Activated CD8-positive, alpha-beta memory T cell treated with anti-CD3 and anti-CD28 coated beads for 4 hours (primary cell): ENCODE results near the gene TST.
A peak's percentile ranks its signal among the peaks of the same experiment; 100 is the strongest.

ENCODE experiments used
- DNase-seq, 2 donors: peaks; one replicate each; pipeline ENCODE4 v3.0.0-alpha.2; 2020; ENCODE audit warnings: low read depth in 2 of 2

Gene TST

DNA sequence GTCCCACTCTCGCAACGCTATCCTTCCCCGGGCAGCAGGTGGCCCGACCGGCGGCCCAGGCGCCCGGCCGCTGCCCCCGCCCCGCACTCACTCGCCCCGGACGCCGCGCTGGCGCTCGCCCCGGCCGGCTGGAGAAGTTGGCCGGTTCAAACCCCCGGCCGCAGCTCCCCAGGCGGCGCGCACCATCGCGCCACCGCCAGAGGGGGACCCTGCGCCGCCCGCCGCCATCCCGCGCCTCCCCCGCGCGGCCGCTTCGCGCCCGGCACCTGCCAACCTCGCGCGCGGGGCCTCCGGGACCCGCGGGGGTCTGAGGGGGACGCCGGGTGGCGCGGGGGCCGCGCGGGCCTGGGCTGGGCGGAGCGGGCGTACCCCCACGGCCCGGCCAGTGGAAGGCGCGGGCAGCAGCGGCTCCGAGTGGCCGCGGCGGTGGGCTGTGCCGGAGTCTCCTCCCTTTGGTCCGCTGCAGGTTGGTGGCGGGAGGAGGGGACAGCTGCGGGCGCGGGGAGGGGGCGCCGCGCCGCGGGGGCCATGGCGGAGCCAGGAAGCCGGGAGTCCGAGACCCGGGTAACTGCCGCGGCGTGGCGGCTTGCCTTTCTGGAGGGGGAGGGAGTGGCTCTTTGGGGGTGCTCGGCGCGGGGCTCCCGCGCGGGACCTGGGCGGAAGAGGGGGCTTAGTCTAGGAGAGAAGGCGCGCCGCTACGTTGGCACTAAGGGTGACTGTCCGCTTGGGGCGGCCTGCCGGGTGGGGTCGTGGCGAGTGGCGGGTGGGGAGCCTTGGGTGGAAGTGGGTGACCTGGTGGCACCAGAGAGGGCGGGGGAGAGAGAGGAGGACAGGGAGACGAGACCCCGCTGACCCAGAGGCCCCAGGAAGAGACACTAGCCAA is at the start of gene TST, which contains the start of gene MPST:
TST (minus strand) TSS at position 139 of the 883 bp plus-strand sequence. CDS start 715 bp downstream, outside the sequence.
MPST (plus strand) TSS at position 434 of the 883 bp plus-strand sequence; CDS start at position 529, 95 bp downstream.
- peak in 1 of 2 donors; percentile 5 for DNase-seq

DNA sequence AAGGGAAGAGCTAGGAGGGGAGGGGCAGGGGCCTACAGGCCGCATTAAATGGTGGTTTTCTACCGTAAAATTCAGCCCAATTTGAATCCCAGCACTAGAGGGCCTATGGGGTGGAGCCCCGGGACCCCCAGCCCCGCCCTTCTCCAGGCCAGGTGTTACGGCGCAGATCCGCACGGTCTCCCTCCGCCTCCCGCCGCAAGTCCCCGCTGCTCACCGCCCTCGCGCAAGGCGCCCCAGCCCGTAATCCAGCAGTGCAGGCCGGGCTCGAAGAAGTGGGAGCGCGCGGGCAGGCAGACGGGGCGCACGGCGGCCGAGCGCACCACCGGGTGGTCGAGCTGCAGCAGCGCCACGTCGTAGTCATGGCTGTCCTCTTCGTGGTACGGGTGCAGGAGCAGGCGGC is 49.6 kb upstream of the TST start:
- no peak for DNase-seq

DNA sequence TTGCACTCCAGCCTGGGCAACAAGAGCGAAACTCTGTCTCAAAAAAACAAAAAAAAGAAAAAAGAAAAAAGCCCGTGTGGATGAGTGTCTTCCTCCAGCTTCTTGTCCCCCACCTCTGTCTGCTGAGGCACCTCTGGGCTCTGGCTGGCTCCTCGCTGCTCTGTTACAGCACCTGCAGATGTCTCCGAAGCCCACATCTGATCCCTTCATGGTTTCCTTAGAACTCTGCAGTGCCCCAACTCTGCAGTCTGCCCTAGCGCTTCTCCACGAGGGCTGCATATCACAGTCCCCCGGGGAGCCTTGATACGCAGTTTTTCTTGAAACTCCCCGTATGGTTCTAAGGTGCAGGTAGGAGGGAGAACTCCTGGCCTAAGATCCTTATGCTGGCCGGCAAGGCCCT is 48.2 kb upstream of the TST start:
- DNase-seq: no peak

DNA sequence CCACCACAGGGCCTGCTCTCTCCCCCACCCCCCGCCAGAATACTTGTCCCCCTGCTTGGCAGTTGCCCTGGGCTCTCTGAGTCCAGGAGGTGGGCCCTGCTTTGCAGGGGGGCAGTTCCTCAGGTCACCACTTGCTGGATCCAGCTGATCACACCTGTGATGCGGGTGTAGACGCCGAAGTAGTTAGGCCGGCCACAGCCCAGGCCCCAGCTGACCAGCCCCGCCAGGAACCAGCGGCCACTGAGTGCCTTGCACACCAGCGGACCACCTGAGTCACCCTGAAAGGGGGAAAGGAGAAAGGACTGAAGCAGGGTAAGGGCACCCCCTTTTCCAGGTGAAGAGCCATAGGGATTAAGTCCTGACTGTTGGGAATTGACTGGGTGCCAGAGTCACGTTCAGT is 46.7 kb upstream of the TST start:
- no peak for DNase-seq

DNA sequence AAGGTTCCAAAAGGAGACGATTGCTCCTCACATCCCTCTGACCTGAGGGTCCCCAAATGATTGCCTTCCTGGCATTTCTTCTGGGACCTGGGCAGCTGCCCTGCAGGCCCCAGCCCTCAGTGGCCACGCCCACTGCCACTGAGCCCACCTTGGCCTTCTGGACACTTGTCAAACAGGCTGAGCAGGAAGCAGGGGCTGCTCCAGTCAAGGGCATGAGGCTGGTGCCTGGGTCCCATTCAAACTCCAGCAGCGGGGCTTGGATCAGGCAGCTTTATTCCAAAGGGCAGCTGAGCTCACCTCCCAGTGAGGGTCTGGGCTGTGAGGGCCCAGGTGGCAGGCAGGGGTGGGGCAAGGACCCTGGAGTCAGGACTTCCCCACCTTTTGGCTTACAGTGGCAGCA is 45.9 kb upstream of the TST start:
- DNase-seq: no peak

DNA sequence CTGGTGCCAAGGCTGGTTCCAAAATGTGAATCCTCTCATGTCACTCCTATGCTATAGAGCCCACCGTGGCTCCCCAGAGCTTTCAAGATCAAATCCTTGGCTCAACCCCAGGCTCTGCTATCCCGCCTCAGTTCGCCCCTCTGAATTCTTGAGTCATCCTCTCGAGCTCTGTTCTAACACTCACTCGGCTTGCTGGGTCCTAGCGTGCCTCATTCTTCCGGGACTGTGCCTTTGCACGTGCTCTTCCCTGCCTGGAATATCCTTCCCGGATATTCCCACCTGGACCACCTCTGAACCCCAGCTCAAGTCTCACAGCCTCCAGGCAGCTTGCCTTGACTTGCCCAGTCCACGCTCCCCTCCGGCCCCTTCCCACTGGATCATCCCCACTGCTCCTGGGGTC is 45.3 kb upstream of the TST start:
- no peak for DNase-seq

DNA sequence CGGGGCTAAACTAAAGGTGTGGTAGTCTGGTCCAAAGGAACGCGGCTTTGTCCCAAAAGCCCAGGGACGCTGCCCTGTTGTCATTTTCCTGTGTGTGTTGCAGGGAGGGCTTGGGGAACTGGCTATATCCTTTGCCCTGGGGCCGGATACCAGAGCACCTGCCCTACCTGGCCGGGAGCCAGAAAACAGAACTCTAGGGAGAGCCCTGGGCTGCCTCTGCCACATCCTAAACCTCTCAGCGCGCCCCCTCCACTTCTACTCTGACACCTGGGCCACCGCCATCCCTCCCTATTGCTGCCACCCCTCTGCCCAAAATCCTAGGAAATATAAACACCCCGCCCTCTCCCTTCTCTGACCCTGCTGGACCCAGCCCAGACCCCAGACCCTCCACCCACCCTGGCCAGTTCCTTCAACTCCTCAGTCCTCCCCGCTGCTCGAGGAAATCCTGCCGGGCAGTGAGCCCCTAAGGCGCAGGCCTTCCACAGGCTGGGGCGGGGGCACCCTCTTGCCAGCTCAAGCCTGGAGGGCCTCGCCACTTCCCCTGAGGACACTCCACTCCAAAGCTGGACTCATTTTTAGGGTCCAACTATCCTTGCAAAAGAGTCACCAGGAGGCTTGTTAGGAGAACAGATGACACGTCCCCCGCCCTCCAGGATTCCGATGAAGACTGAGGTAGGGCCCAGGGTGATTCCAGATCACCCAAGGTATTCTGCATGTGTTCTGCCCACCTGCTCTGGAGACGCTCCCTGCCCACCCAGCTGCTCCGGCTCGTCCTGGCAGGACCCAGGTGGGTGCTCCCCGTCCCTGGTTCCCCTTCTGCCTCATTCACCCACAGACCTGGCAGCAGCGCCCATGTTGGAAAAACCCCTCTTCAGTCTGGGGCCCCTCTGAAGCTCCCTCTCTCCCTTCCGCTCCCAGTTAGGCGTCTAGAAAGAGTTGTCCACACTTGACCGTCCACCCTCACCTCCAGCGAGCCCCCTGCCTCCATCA is 44.5 kb upstream of the TST start:
- no peak for DNase-seq

DNA sequence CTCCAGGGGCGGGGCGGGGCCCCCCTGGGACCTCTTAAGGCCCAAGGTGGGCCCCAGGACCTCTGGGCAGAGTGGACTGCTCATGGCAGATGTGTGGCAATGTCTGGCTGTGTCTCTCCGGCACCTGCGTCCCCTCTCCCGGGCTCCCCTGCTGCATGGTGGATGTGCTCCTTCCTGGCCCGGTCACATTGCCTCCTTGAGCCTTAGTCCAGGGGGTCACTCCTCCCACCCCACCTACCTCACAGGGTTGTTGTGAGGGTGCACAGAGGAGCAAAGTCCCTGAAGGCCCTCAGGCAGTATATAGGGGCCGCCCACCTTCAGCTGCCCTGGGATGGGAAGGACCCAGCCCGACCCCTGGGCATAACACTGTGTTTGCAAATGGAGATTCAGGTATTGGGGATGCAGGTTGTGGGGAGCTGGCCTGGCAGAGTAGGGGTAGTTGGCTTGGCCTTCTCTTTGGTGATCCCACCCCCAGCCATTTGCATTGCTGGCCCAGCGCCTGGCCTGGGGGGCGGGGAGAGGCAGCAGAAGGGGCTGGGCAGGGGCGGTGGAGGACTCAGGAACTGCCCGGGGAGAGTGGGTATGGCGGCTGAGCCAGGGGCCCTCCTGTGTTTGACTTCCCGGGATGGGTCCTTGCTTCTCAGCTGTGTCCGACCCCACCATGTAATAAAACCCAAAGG is 43.6 kb upstream of the TST start:
- no peak for DNase-seq

DNA sequence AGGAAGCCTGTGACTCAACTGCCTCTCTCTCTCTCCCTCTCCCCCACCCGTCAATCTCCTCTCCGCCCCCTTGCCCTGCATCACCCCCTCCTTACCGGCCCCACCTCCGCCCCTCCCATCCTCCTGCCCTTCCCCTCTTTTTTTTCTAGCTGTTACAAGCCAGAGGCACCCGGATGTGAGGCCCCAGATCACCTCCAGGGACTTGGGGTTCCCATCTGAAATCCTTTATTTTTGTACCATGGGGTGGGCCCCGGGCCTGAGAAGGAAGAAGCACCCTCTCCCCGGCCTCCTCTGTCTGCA is 43.1 kb upstream of the TST start:
- DNase-seq: no peak

DNA sequence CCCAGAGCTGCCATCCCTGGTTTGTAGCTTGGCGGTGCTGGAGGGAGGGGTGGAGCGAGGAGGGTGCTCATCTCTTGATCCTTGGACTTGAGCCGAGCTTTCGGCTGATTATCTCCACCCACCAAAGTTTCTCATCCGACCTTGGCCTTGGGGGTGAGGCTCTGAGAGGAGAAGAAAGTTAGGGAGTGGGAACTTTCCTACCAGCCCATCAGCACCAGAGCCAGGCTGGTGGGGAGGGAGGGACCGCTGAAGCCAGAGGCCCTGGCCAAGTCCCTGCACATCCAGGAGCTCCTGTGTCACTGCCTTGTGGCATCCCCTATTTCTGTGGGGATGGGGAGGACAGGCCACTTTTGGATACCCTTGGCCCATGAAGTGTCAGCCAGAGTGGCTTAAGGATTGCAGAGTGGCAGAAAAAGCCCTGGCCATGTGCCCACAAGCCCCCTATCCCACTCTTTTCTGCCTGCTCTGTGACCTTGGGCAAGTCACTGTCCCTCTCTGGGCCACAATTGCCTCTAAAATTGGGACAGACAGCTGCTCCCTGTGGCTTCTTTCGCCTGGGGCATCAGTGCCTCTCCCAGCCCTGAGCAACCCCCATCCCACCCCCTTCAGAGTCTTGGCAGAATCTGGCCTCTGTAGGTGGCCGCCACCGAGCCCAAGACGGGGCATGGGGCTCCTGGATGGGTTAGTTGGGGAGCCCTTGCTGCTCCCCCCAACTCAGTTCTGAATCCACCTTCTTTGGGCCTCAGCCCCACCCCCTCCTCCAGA is 42.5 kb upstream of the TST start:
- no peak for DNase-seq

DNA sequence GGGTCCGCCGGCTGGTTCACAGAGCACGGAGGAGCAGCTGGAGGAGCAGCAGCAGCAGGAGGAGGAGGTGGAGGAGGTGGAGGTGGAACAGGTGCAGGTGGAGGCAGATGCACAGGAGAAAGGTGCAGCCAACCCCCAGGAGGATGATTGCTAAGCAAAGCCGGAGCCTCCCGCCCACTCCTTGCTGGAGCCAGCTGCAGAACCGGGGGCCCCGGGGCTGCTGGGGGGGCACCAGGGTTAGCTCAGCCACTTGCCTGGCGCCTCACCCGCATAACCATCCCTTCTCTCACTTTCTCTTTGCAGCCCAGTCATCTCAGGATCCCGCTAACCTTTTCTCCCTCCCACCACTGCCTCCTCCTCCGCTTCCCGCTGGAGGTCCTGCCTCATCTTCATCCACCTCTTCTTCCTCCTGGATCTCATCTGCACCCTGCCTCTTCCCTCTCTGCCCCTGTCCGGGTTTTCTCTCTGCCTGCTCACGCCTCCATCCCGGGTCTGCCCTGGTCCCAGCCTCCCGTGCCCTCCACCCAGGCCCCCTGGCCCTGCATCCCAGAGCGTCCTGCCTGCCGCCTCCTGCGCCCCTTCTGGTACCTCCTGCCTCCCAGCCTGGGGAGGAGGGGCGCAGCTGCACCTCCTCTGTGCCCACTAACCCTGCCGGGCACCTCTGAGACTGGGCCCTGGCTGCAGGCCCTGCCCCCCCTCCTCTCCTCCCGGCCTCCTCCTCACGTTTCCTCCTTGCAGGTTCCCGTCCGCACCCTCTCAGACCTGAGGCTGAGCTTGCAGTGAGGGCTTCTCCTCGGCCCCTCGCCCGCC is 41.8 kb upstream of the TST start:
- no peak for DNase-seq

DNA sequence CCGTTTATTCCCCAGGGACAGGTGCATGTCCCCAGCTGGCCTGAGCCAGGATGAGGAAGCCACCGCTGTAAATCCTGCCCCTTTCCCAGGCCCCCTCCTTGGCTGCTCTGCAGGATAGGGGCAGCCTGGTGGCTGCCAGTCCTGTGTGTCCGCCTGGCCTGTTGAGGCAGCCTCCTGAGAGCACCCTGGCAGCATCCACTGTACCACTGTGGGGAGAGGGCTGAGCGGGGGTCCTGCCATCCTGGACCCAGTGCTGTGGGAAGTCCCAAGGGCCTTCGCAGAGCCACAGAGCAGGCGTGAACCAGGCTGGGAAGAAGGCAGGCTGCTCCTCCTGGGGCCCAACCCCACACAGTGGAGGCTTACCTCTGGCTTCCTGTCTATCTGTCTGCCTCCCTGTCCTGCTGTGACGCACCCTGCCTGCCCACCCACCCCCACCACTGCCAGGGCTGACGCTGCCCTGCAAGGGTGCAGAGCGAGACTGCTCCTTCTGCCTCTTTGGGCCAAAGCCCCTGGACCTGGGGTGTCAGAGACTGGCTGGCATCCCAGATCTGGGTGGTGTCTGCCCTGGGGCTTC is 40.7 kb upstream of the TST start:
- no peak for DNase-seq

DNA sequence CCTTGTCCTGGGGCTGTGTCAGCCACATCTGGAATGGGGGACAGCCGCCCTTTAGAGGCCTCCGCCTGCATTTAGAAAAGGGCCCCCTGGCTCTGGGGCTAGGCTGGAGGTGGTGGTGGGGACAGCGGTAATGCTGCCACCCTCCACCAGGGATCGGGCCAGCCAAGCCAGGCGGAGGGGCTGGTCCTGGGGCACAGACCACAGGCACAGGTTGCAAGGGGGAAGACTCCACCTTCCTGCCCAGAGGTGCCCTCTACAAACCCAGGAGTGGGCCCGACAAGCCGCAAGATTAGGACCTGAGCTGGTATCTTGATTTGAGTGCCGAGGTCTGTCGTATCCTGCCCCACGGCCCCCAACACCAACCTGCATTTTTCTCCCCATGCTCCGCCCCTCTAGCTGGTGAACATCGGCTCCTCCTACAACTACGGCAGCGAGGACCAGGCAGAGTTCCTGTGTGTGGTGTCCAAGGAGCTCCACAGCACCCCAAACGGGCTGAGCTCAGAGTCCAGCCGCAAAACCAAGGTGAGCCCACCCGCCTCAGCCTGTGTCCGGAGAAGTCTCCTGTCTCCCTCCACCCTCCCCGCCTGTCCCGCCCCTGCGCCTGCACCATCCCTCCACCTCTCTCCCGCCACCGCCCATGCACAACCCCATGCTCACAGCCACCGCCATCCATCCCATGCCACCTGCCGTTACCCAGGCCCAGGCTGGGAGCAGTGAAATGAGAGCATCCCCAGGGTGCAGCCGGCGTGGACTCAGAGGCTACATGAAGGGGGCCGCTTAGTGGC is 39.9 kb upstream of the TST start:
- DNase-seq: no peak

DNA sequence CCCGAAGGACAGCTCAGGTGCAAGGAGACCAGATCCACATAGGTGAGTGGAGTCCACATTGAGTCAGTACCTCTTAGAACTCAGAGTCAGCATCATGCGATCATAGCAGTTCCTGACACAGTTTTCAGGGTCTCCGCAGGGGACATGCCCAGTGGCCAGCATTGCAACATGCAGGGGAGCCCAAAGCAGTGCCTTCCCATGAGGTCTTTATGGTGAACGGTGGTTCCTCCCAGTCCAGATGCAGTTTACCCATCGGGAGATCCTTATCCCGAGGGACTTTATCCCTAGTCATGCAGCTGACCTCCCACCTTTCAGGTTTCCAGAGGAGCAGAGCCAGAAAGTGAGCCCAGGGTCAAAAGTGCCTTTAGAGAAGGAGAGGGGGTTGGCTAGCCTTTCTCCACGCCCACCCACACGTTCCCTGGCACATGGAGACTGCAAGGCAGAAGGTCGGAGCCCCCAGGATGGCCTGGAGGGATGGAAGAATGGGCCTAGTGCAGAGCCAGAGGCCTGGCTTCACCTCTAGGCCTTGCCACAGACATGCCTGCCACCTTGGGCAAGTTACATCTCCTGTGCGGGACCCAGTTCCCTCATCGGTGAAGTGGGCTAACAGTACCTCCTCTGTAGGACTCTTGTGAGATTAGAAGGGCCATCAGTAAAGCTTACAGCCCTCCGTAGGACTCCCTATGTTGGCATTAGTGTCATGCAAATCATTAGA is 38.7 kb upstream of the TST start:
- DNase-seq: no peak

DNA sequence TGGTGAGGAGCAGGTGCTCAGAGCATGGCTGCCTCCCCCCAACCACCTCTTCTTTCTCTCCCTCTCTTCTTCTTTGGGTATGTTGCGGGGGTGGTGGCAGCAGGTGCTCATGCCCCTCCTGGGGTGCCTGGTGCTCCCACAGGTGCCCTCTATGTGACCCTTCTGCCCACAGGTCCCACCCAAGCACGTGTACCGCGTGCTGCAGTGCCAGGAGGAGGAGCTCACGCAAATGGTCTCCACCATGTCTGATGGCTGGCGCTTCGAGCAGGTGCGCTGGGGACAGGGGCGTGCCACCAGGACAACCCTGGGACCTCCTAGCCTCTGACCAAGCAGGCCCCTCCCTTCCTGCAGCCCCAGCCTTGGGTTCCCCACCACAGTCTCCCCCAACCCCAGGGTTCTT is 38.0 kb upstream of the TST start:
- no peak for DNase-seq

DNA sequence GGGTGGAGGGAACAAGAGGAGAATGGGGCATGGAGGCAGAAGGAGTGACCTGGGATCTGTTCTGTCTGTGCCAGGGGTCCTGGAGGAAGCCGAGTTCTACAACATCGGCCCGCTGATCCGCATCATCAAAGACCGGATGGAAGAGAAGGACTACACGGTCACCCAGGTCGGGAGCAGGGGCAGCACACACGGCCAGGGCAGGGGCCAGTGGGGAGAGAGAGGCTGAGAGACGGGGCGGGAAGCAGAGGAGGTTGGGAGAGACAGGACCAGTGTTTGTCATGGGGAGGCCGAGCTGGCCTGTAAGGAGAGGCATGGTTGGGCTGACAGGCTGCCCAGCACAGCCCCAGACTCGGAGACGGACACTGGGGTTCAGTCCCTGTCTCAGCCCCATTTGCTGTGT is 37.0 kb upstream of the TST start:
- DNase-seq: no peak

DNA sequence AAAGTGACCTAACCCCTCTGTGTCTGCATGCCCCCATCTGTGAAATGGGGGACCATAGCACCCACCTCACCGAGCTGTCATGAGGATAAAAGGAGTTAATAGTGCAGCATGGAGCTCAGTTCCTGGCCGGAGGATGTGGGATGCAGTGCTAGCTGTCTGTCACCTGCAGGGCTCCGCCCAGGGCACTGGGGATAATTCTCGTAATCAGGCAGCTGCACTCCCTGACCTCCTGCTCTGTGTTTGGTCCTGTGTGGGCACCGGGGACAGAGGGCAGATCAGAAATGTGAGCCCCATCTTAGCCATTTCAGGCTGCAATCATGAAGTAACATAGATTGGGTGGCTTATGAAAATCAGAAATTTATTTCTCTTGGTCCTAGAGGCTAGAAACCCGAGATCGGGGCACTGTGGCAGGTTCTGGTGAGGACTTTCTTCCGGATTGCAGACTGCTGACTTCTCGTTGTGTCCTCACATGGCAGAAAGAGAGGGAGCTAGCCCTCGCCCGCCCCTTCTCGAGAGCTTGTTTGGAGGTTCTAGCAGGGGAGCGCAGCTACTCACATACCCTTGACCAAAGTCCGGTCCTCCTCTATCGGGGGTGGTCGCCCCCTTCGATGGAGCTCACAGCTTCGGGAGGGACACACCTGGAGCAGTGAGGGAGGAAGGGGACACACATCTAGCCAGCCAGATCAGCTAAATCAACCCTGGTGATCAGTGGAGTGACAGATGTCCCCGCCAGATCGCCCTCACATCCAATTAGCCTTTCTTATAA is 35.5 kb upstream of the TST start:
- DNase-seq: no peak

DNA sequence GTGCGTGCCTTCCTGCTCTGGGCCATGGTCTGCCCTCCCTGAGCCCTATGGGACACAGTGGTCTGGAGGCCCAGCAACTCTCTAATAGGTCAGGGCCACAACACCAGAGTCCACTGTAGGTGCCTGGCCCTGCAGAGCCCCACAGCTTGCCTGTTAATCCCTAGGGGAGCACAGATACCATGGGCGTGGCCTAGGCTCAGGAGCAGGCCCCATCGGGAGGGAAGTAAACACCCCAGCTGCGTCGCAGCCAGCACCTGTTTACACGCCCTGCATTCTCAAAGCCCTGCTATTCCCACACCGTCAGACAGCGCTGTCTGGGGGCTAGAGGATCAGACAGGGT is 34.8 kb upstream of the TST start:
- no peak for DNase-seq
